Measurements from ENCODE around the gene PCED1B.
"Not testable (repeated sequence)": the region's sequence is repeated elsewhere in the genome, so short reads cannot be mapped to it uniquely, and the experiment has no call there.

The PCED1B gene

GRCh38 chr12:47079468-47079980, at the start of gene PCED1B, which contains the start of gene AMIGO2:
Gene PCED1B, plus strand, starts transcription at chr12:47079621. Its CDS starts 155,443 bp downstream, at chr12:47235064.
Gene AMIGO2, minus strand, starts transcription at chr12:47079959. Its CDS starts 957 bp downstream, at chr12:47079002.
- DNase-seq (ENCODE audit: low spot score in 2 of 2): peak; percentile 32 to 34
- peak; percentile 56 for ATAC-seq (ENCODE audit: low read depth)
- no peaks in the 10 kb centered on the region for H3K27me3 Mint-ChIP-seq
- H3K4me1 Mint-ChIP-seq: peaks cover 36% of the 10 kb centered on the region
- H3K36me3 Mint-ChIP-seq: peaks cover 1% of the 10 kb centered on the region
- peak within 1 kb of the TSS; percentile 92 for H3K4me3 Mint-ChIP-seq
- H3K9me3 Mint-ChIP-seq: no peaks in the 10 kb centered on the region
- peak within 1 kb of the TSS; percentile 84 for H3K27ac Mint-ChIP-seq

- DNase-seq (ENCODE audit: low spot score in 2 of 2) (no peak), ATAC-seq (ENCODE audit: low read depth) (no peak)
- Mint-ChIP-seq H3K4me1 (peaks cover 10% of the 10 kb centered on the region), H3K9me3 (no peaks in the 10 kb centered on the region), H3K27ac (no peak overlapping the region), H3K4me3 (no peak overlapping the region), H3K27me3 (peaks cover 5% of the 10 kb centered on the region), H3K36me3 (no peaks in the 10 kb centered on the region)
These were observed 49.5 kb upstream of the PCED1B start for GRCh38 chr12:47029903-47030302.

GRCh38 chr12:47032644-47033043, 46.8 kb upstream of the PCED1B start:
- H3K4me3 Mint-ChIP-seq: no peak overlapping the region
- DNase-seq (ENCODE audit: low spot score in 2 of 2) (peak in 1 of 2 donors; percentile 46), ATAC-seq (ENCODE audit: low read depth) (peak; percentile 84)
- no peaks in the 10 kb centered on the region for H3K27me3 Mint-ChIP-seq
- H3K36me3 Mint-ChIP-seq: no peaks in the 10 kb centered on the region
- H3K9me3 Mint-ChIP-seq: no peaks in the 10 kb centered on the region
- no peak overlapping the region for H3K27ac Mint-ChIP-seq
- peaks cover 13% of the 10 kb centered on the region for H3K4me1 Mint-ChIP-seq

GRCh38 chr12:47033081-47033480, 46.3 kb upstream of the PCED1B start:
- Mint-ChIP-seq H3K27ac (no peak overlapping the region), H3K4me3 (no peak overlapping the region), H3K9me3 (no peaks in the 10 kb centered on the region), H3K27me3 (no peaks in the 10 kb centered on the region), H3K36me3 (no peaks in the 10 kb centered on the region), H3K4me1 (peaks cover 13% of the 10 kb centered on the region)
- peak; percentile 12 for ATAC-seq (ENCODE audit: low read depth)
- DNase-seq (ENCODE audit: low spot score in 2 of 2): no peak

GRCh38 chr12:47033789-47034555, 45.4 kb upstream of the PCED1B start:
- Mint-ChIP-seq H3K36me3 (no peaks in the 10 kb centered on the region), H3K4me1 (peaks cover 13% of the 10 kb centered on the region), H3K4me3 (no peak overlapping the region), H3K9me3 (no peaks in the 10 kb centered on the region), H3K27me3 (no peaks in the 10 kb centered on the region), H3K27ac (no peak overlapping the region)
- DNase-seq (ENCODE audit: low spot score in 2 of 2) (no peak), ATAC-seq (ENCODE audit: low read depth) (no peak)

GRCh38 chr12:47034661-47035060, 44.8 kb upstream of the PCED1B start:
- Mint-ChIP-seq H3K4me1 (peaks cover 13% of the 10 kb centered on the region), H3K36me3 (no peaks in the 10 kb centered on the region), H3K27ac (no peak overlapping the region), H3K27me3 (no peaks in the 10 kb centered on the region), H3K4me3 (no peak overlapping the region), H3K9me3 (no peaks in the 10 kb centered on the region)
- no peak for DNase-seq (ENCODE audit: low spot score in 2 of 2)
- ATAC-seq (ENCODE audit: low read depth): no peak

- no peak for ATAC-seq (ENCODE audit: low read depth)
- no peak overlapping the region for H3K27ac Mint-ChIP-seq
These were observed 43.9 kb upstream of the PCED1B start for GRCh38 chr12:47035484-47035883.

GRCh38 chr12:47038270-47038748, 41.1 kb upstream of the PCED1B start:
- DNase-seq (ENCODE audit: low spot score in 2 of 2): no peak
- peaks cover 1% of the 10 kb centered on the region for H3K27me3 Mint-ChIP-seq
- no peak for ATAC-seq (ENCODE audit: low read depth)

More at GRCh38 chr12:47035484-47035883, 43.9 kb upstream of the PCED1B start:
- Mint-ChIP-seq H3K27me3 (no peaks in the 10 kb centered on the region), H3K4me3 (no peak overlapping the region), H3K9me3 (no peaks in the 10 kb centered on the region), H3K36me3 (no peaks in the 10 kb centered on the region), H3K4me1 (peaks cover 13% of the 10 kb centered on the region)
- no peak for DNase-seq (ENCODE audit: low spot score in 2 of 2)

GRCh38 chr12:47039079-47039478, 40.3 kb upstream of the PCED1B start:
- Mint-ChIP-seq H3K4me3 (no peak overlapping the region), H3K27ac (no peak overlapping the region), H3K4me1 (peaks cover 3% of the 10 kb centered on the region), H3K9me3 (peaks cover 2% of the 10 kb centered on the region), H3K27me3 (peaks cover 1% of the 10 kb centered on the region), H3K36me3 (peaks cover 2% of the 10 kb centered on the region)
- ATAC-seq (ENCODE audit: low read depth) (no peak), DNase-seq (ENCODE audit: low spot score in 2 of 2) (no peak)

More at GRCh38 chr12:47038270-47038748, 41.1 kb upstream of the PCED1B start:
- Mint-ChIP-seq H3K4me3 (no peak overlapping the region), H3K27ac (no peak overlapping the region), H3K36me3 (peaks cover 2% of the 10 kb centered on the region), H3K4me1 (peaks cover 8% of the 10 kb centered on the region), H3K9me3 (peaks cover 2% of the 10 kb centered on the region)

GRCh38 chr12:47039756-47040155, 39.7 kb upstream of the PCED1B start:
- Mint-ChIP-seq H3K27ac (no peak overlapping the region), H3K36me3 (peaks cover 2% of the 10 kb centered on the region), H3K4me1 (peaks cover 3% of the 10 kb centered on the region), H3K27me3 (peaks cover 1% of the 10 kb centered on the region), H3K9me3 (peaks cover 2% of the 10 kb centered on the region), H3K4me3 (no peak overlapping the region)
- no peak for ATAC-seq (ENCODE audit: low read depth)
- DNase-seq (ENCODE audit: low spot score in 2 of 2): no peak

- DNase-seq (ENCODE audit: low spot score in 2 of 2) (no peak), ATAC-seq (ENCODE audit: low read depth) (no peak)
- peaks cover 2% of the 10 kb centered on the region for H3K9me3 Mint-ChIP-seq
- H3K27me3 Mint-ChIP-seq: peaks cover 1% of the 10 kb centered on the region
- H3K36me3 Mint-ChIP-seq: peaks cover 2% of the 10 kb centered on the region
- H3K4me1 Mint-ChIP-seq: no peaks in the 10 kb centered on the region
- H3K27ac Mint-ChIP-seq: no peak overlapping the region
- no peak overlapping the region for H3K4me3 Mint-ChIP-seq
These were observed 38.1 kb upstream of the PCED1B start for GRCh38 chr12:47041327-47041726.

- Mint-ChIP-seq H3K27ac (no peak overlapping the region), H3K4me3 (no peak overlapping the region), H3K27me3 (no peaks in the 10 kb centered on the region), H3K4me1 (no peaks in the 10 kb centered on the region), H3K9me3 (peaks cover 12% of the 10 kb centered on the region), H3K36me3 (peaks cover 7% of the 10 kb centered on the region)
- ATAC-seq (ENCODE audit: low read depth): no peak
- DNase-seq (ENCODE audit: low spot score in 2 of 2): no peak
These were observed 30.9 kb upstream of the PCED1B start for GRCh38 chr12:47048541-47048940.

GRCh38 chr12:47051291-47051690, 28.1 kb upstream of the PCED1B start:
- not testable (repeated sequence) for H3K36me3 Mint-ChIP-seq; H3K4me1 Mint-ChIP-seq; H3K4me3 Mint-ChIP-seq; H3K27me3 Mint-ChIP-seq; DNase-seq (ENCODE audit: low spot score in 2 of 2)
- Mint-ChIP-seq H3K9me3 (peaks cover 12% of the 10 kb centered on the region), H3K27ac (peak overlapping the region; percentile 25)
- peak; percentile 65 for ATAC-seq (ENCODE audit: low read depth)

- H3K27me3 Mint-ChIP-seq: no peaks in the 10 kb centered on the region
- DNase-seq (ENCODE audit: low spot score in 2 of 2) (no peak), ATAC-seq (ENCODE audit: low read depth) (no peak)
- no peak overlapping the region for H3K27ac Mint-ChIP-seq
- H3K4me3 Mint-ChIP-seq: no peak overlapping the region
- H3K36me3 Mint-ChIP-seq: peaks cover 12% of the 10 kb centered on the region
- no peaks in the 10 kb centered on the region for H3K4me1 Mint-ChIP-seq
- H3K9me3 Mint-ChIP-seq: peaks cover 15% of the 10 kb centered on the region
These were observed 27.1 kb upstream of the PCED1B start for GRCh38 chr12:47052274-47052673.
